Astrocyte of the spinal cord (primary cell): ENCODE measurements around the gene KITLG.

Experiments
- DNase-seq: peaks from one replicate; pipeline ENCODE4 v3.0.0; 2011; ENCODE audit warnings: low read depth, low spot score
- H3K4me3 ChIP-seq: 2 replicates; pipeline ENCODE4 v1.5.1; 2011; ENCODE audit warnings: low read depth, mild to moderate bottlenecking, low read length, moderate library complexity
- CTCF ChIP-seq: IDR thresholded peaks from 2 replicates; pipeline ENCODE4 v1.5.1; 2012; ENCODE audit warnings: low read depth, mild to moderate bottlenecking, low read length, inconsistent platforms
- in situ Hi-C: cut with HindIII; loops from 2 replicates; pipeline ENCODE4 v1.10.0; 2017; ENCODE audit warnings: low sequenced_read_pairs

KITLG gene

GRCh38 chr12:88494520-88494919 lies 85.8 kb downstream of the KITLG start:
- in situ Hi-C loops: no loop called here
- no peak for DNase-seq
- H3K4me3 ChIP-seq: no peak overlapping the region
- no peak for TF ChIP-seq CTCF

- in situ Hi-C loops: no loop called here
- TF ChIP-seq CTCF: no peak
- DNase-seq: peak; percentile 93
- no peak overlapping the region for H3K4me3 ChIP-seq
Observed at GRCh38 chr12:88493636-88494035, 86.6 kb downstream of the KITLG start.

GRCh38 chr12:88490425-88490824 lies 89.8 kb downstream of the KITLG start:
- no peak for DNase-seq
- TF ChIP-seq CTCF: no peak
- in situ Hi-C loops: no loop called here

GRCh38 chr12:88472775-88473174 lies 107.5 kb downstream of the KITLG start:
- in situ Hi-C loops: no loop called here
- TF ChIP-seq CTCF: no peak
- DNase-seq: peak; percentile 62
- no peak overlapping the region for H3K4me3 ChIP-seq

More at GRCh38 chr12:88490425-88490824, 89.8 kb downstream of the KITLG start:
- H3K4me3 ChIP-seq: no peak overlapping the region

GRCh38 chr12:88472248-88472647 lies 108.0 kb downstream of the KITLG start:
- no peak overlapping the region for H3K4me3 ChIP-seq
- TF ChIP-seq CTCF: no peak
- in situ Hi-C loops: no loop called here
- peak; percentile 33 for DNase-seq

GRCh38 chr12:88471331-88472045 lies 108.8 kb downstream of the KITLG start:
- no peak overlapping the region for H3K4me3 ChIP-seq
- DNase-seq: peak; percentile 82
- in situ Hi-C loops: no loop called here
- no peak for TF ChIP-seq CTCF
